ENCODE data around the gene PRMT7. TPM values are rescaled to one million over a fixed set of nuclear protein-coding genes. Genes with fewer than 3 reads are reported as not detected.

PRMT7 gene
- polyA plus RNA-seq, 3 donors, result 25.3 to 58.0 (median 30.6) TPM

DNA sequence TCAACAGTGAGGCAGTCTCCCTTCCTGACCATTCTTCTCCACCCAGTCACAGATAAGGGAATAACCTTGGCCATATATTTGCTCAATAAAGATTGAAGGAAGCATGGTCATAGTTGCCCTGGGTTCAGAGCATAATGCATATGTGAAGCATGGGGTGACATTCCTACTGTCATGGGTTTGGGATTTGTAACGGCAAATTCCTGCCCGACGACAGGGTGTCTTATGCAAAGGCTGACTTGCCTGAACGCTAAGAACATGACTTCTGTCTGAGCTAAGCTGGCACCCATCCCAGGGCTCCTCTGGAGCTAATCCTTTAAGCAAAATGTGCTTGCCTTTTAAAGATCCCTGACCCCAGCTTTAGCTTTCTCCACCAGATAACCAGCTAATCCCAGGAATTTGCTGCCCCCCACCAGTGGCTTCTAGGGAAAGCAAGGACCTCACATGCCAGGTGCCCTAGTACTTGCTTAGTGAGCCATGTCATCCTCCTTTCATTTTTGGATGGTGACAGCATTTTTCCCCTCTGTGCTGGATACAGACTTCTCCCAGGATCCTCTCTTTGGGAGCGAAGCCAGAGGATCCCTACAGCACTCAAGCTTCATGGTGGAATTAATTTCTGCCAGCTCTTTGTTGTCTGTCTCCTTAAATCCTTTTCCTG, 11.8 kb upstream of the PRMT7 start:
- no peak overlapping the region for H3K27ac ChIP-seq (ENCODE audit: low read depth, low read length)
- WGBS, 3 donors, result 50 to 64% (median 52%) methylated on average over 5 of the region's 5 CpGs

DNA sequence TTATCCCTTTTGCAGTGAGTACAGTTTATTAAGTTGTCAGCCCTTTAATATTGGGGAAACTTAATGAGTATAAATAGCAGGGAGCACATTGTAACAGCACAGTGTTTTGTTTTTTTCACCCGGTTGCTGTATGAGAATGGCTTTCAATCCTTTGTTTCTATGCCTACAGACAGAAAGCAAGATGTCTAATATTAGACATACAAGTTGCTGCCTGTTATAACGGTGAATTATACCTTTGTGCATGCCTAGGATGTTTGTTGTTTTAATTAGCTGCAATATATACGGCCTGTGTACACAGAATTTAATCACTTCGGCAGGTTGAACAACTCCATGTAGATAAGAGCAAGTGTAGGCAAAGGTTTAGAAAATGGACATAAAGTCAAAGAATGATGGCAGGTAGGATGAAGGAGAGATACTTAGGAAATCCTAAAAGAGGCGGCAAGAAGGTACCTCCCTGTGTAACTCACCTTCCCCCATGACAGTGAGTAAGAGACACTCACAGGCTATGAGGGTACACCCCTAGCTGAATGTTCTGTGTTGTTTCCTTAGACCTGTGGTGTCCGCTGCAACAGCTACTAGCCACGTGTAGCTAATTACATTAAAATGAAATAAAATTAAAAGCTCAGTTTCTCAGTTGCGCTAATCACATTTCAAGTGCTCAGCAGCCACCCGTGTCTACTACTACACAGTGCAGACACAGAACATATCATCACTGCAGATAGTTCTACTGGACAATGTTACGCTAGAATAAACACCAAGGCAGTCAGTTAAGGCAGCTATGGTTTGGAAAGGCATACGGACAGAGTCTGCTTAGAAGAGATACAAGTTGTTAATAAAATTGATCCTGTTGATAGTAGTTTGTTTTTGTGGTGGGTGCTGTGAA, 11.0 kb upstream of the PRMT7 start:
- WGBS, 3 donors, result 77 to 82% (median 78%) methylated on average over 11 of the region's 11 CpGs
- no peak overlapping the region for H3K27ac ChIP-seq (ENCODE audit: low read depth, low read length)

DNA sequence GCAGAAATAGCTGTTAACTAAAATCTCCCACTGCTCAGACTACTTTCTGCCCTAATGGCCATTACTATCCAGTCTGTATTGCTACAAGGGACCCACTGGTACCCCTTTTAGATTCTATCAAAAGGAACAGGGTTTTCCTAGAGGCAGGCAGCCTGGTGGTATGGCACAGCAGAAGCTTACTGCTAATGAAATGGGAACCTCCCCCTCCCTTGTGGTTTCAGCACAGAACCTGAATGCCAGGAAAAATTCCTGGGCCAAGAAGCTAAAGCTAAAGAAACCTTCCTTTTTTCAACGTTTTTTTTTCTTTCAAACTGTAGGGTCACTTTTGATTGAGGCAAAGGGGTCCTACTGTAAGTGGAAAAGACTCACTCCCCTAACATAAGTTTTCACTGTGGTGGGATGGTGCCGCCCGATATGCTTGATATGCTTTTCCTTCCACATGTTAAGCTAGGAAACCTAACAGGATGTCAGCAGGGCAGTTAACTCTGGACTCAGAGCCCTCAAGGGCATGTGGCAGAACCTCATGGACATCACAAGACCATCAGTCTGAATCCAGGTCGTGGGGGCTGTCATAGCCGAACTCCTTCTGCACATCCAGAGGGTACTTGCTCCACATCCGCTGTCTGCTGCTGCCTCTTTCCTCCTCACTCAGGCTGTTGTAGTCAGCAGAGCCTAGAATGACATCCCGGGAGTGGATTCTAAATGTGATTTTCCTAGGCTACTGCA, 9.9 kb upstream of the PRMT7 start:
- 67 to 82% (median 68%) methylated on average over 7 of the region's 7 CpGs for WGBS, 3 donors
- no peak overlapping the region for H3K27ac ChIP-seq (ENCODE audit: low read depth, low read length)

DNA sequence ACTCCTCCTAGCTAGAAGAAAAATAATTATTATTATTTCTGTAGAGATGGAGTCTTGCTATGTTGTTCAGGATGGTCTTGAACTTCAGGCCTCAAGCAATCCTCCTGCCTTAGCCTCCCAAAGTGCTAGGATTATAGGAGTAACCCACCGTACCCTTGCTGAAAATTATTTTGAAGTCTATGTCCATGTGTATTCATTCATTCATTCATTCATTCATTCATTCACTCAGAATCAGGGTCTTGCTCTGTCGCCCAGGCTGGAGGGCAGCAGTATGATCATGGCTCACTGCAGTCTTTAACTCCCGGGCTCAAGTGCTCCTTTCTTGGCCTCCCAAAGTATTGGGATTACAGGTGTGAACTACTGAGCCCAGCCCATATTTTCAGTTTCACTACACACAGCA, 4.2 kb upstream of the PRMT7 start:
- 96 to 98% (median 98%) methylated on average over 3 of the region's 3 CpGs for WGBS, 3 donors

DNA sequence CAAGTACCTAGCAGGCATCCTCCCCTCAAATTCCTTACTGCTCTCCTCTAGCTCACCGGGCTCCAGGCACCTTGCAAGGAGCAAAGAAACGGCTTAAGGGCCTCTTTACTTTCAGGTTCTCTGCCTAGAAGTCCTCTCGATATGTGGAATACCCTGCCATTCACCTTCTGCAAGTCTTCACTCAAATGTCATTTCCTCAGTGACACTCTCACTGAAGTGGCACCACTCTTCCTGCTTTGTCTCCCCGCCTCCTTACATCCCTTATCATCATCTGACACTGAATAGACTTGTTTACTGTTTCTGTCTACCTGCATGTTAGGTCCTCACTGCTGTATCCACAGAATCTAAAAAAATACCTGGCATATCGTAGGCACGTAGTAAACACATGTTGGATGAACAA, 1.0 kb upstream of the PRMT7 start:
- H3K27ac ChIP-seq (ENCODE audit: low read depth, low read length), result no peak overlapping the region
- WGBS, 3 donors, result 34 to 38% (median 35%) methylated on average over 6 of the region's 6 CpGs

More for the DNA sequence above, 4.2 kb upstream of the PRMT7 start:
- no peak overlapping the region for H3K27ac ChIP-seq (ENCODE audit: low read depth, low read length)

DNA sequence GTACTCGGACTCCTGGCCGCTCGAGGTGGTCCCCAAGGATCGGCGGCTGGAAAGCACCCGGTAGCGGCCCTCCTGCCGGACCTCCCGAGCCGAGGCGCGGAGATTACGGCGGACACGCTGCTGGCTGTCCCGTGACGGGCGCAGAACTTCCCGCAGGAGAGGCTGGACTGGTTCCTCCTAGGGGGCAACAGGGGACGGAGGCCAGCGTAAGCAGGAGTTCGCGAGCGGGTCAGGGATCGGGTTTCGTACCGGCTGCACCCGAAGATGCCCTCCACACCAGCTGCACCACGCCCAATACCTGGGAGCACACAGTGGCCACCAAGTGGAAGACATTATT, 414 bp upstream of the PRMT7 start:
- WGBS, 3 donors, result 0% methylated on average over 28 to 29 of the region's 29 CpGs
- peak overlapping the region; percentile 26 for H3K27ac ChIP-seq (ENCODE audit: low read depth, low read length)

DNA sequence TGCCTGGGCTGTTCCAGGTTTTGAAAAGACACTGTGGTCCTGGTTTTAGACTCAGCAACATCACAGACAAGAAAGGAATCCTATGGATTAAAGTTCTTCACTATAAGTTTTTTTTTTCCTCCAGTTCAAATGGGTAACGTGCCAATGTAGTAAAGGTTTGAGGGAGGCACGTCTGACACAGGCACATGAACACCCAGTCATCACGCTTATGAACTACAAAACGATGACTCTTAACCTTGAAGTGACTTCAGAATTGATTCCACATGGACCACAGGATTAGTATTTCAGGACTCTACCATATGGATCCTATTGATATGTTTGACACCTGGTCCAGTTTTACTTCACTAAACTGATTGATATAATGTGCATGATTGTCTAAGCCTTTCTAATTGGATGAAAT, 2.3 kb downstream of the PRMT7 start:
- WGBS, 3 donors, result 81 to 89% (median 88%) methylated on average over 4 of the region's 4 CpGs
- H3K27ac ChIP-seq (ENCODE audit: low read depth, low read length), result no peak overlapping the region

DNA sequence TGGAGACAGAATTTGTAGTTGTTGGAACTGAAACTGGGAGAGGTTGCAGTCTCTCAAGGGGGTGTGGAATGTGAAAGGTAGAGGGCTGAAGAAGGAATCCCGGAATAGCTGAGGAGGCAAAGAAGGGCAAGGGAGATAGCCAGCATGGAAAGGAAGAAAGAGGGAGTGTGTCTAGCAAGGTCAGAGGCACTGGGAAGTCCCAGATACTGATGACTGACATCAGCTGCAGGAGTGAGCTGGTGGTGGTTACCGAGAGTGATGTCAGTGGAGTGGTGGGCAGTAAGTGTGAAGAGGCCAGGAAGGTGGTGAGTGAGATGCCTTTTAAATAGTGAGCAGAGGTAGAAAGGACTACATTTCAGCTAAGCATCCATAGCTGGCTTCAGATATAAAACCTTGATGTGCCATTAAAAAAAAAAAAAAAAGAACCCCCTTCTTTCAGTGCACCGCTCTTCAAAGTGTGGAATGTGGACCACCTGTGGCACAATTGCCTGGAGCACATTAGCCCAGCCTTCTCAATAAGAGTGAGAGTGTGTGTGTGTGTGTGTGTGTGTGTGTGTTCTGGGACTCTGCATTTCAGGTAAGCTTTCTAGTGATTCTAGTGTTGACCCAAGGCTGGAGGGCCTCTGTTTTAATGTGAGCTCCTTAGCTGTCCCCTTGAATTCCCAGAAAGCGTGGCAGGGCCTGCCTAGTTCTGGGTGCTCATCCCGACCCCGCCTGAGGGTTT, 8.5 kb downstream of the PRMT7 start:
- 93 to 95% (median 95%) methylated on average over 6 of the region's 6 CpGs for WGBS, 3 donors
- no peak overlapping the region for H3K27ac ChIP-seq (ENCODE audit: low read depth, low read length)

DNA sequence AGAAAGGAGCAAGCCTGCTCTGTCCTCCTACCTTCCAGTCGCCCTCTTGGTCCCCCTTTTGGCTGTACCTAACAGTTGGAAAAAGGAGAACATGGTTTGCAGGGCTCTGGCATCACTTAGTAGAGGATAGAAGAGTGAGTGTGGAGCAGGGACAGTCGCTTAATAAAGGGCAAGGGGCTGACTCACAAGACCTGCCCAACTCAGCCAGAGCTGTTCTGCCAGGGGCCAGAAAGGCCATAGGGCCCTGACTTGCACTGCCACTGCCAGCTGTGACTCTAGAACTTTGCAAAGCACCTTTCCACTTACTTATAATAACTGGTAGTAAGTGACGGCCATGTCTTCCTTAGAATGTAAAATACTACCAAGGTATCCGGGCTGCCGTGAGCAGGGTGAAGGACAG, 13.5 kb downstream of the PRMT7 start:
- H3K27ac ChIP-seq (ENCODE audit: low read depth, low read length), result no peak overlapping the region
- WGBS, 3 donors, result 88 to 95% (median 93%) methylated on average over 5 of the region's 5 CpGs

DNA sequence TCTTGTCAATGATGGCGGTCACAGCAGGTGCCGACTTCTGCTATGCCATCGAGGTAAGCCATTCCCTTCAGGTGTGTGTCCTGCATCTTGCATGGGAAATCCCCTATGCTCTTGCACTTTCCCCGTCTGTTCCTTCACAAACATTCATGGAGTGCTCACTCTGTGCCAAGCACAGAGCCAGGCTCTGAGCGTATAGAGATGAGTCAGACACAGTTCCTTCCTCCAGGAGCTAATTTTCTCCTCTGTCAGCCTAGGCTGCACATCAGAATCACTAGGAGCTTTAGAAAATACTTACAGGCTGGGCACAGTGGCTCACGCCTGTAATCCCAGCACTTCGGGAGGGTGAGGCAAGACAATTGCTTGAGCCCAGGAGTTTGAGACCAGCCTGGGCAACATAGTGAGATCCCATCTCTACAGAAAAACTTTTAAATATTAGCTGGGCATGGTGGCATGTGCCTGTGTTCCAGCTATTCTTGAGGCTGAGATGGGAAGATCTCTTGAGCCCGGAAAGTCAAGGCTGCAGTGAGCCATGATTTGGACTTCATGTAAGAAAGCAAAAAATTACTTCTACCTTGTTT, 14.1 kb downstream of the PRMT7 start:
- WGBS, 3 donors, result 86 to 93% (median 87%) methylated on average over 8 of the region's 8 CpGs
- no peak overlapping the region for H3K27ac ChIP-seq (ENCODE audit: low read depth, low read length)

DNA sequence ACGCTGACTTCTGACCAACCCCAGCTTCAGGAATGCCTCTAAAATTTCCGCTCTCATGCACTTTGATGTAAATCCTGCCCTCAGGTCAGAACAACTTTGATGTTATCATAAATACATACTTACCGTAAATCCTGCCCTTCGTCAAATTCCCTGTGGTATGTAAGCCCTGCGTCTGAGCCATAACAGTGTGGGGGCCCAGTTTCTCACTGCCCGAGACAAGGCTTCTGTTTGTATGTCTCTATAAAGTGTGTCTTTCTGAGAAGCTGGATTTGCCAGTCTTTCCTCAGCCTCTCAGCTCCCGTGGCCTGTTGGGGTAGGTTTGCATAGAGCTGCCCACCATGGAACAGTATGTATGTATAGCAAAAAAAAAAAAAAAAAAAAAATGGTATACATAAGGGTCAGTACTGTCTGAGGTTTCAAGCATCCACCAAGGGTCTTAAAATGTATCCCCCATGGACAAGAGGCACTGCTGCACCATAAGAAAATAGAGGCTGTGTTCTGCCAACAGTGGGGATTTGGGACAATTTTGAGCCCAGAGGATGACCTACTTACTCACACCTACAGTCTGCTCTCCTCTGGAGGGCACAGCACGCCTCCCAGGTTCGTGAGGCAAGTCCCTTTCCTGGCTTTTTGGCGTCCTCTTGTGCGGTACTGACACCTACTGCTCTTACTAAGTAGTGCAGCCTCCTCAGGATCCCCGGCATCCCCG, 17.5 kb downstream of the PRMT7 start:
- 42 to 45% (median 43%) methylated on average over 13 of the region's 13 CpGs for WGBS, 3 donors
- no peak overlapping the region for H3K27ac ChIP-seq (ENCODE audit: low read depth, low read length)

DNA sequence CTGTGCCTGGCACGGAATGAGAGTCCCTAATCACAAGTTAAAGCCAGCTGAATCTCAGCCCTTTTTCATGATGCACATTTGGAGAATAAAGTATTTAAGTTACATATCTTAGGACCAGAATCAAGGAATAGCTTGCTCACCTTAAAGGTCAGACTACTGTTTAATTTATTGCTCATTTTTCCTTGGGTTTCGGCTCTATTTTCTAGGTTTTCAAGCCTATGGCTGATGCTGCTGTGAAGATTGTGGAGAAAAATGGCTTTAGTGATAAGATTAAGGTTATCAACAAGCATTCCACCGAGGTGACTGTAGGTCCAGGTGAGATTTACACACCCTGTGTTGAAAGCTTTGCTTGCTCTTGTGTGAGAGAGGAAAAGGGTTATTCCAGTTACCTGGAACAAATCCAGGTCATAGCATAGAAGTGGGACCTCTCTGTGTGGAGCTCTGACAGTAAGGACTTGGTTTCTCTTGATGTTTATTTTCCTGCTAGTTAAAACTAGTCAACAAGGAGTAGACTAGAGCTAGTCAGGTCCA, 18.1 kb downstream of the PRMT7 start:
- 32 to 41% (median 39%) methylated on average over 3 of the region's 3 CpGs for WGBS, 3 donors
- H3K27ac ChIP-seq (ENCODE audit: low read depth, low read length), result no peak overlapping the region

DNA sequence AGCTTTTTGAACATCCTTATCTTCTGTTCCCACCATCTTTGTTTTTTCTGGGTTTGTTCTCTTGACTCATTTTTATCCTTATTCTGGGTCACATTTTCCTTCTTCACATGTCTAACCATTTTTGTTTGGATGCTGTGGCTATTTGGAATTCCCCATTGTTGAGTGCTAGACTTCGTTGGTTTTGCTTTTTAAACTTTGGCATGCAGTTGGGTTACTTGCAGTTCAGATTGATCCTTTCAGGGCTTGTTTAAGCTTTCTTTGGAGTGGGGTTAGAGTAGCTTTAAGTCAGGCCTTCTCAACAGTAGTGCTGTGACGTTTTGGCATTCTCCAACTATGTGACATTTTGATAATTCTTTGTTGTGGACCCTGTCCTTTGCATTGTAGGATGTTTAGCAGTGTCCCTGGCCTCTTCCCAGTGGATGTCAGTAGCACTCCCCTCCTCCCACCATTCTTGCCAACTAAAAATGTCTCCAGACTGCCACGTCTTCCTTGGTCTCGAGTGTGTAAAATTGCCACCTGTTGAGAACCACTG, 21.1 kb downstream of the PRMT7 start:
- no peak overlapping the region for H3K27ac ChIP-seq (ENCODE audit: low read depth, low read length)
- 23 to 54% (median 24%) methylated on average over 4 of the region's 4 CpGs for WGBS, 3 donors

DNA sequence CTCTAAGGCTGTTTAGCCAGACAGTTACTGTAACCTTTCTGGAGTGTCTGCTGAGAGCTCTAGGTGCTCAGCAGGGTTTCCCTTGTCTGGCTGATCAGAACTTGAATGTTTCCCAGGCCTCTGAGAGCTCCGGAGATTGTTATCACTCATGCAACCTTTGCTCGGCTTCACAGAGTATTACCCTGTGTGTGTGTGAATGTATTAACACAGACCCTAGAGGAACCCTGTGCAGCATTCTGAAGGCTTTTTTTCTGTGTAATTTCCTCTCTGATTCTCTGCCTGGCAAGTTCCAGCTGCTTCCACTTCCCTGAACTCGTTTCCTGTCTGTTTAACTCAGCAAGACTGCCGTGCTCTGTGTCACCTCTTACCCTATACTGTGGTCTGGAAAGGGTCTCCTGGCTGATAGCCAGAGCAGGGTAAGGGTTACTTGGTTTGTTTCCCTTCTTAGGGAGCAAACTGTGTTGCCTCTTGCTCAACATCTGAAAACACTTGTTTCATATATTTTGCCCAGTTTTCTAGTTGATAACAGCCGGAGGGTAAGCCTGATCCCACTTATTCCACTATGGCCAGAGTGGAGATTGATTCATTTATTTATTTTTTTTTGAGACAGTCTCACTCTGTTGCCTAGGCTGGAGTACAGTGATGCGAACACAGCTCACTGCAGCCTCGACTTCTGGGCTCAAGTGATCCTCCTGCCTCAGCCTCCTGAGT, 21.7 kb downstream of the PRMT7 start:
- 26 to 66% (median 35%) methylated on average over 7 of the region's 7 CpGs for WGBS, 3 donors
- H3K27ac ChIP-seq (ENCODE audit: low read depth, low read length), result no peak overlapping the region

DNA sequence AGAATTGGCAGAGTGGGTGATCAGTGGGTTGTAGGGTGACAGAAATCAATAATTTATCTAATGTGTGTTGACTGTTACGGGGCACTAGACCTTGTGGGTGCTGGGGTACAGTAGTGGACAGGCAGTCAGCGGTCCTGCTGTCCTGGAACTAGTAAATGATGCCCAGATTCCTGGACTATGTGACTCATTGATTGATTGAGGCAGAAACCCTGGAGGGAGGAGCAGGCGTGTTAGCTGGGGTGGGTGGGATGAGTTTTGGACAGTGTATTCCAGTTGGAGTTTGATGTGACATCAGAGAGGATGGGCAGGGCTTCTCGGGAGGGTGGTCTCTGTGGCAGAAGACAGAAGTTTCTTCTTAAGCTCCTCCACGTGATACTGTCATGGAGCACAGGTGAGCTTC, 24.4 kb downstream of the PRMT7 start:
- WGBS, 3 donors, result 78 to 82% (median 79%) methylated on average over 5 of the region's 5 CpGs
- H3K27ac ChIP-seq (ENCODE audit: low read depth, low read length), result no peak overlapping the region

DNA sequence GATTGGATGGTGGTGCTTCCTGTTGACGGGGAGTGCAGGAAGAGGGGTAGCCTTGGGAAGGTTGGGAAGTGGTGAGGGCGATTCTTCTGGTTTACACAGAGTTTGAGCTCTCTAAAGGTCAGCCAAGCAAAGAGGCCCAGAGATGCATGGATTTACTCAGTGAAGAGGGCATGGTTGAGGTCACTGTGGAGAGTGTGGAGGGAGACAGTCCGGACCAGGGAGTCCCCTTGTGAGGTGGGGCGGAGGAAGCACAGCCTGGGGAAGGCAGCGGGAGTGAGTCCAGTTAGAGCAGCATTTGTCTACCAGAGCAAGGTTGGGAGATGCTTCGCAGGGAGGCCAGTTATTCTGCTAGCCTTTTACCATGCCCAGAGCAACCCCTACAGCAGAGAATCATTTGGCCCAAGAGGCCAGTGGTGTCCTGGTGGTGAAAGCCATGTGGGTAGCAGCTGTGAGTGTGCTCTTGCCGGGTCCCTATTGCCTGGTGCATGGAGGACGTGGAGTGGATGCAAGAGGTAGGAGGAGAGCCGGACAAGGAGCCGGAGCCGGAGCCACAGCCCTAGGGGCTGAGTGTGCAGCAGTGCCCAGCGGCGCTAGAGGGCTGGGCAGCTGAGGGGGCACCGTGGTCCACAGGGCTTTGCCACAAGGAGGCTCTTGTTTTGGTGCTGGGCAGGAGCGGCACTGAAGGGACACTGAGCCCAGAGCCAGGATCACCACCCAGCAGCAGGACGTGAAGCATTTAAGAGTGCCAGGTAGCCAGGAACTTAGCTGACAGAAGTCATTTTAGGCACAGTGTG, 27.7 kb downstream of the PRMT7 start:
- 92 to 97% (median 92%) methylated on average over 16 of the region's 16 CpGs for WGBS, 3 donors
- no peak overlapping the region for H3K27ac ChIP-seq (ENCODE audit: low read depth, low read length)

Data from adipose tissue (tissue), 3 donors.